MM.1S (cell line): ENCODE results near the gene ZBTB8A.

ENCODE experiments used
- EZH2 ChIP-seq: fragments of 300-600 bp; sonication (generic); optimal IDR thresholded peaks from 2 replicates; pipeline ENCODE3; 2017; ENCODE audit warnings: low read depth, mild to moderate bottlenecking, antibody characterized with exemption, low read length, mixed read lengths
- TF ChIP-seq, protein P1 (sequence below): fragments of 300-600 bp; sonication (generic); IDR thresholded peaks from 2 replicates; pipeline ENCODE4 v1.5.1; 2016; ENCODE audit warnings: antibody characterized with exemption, low read length, mixed read lengths

DNA sequence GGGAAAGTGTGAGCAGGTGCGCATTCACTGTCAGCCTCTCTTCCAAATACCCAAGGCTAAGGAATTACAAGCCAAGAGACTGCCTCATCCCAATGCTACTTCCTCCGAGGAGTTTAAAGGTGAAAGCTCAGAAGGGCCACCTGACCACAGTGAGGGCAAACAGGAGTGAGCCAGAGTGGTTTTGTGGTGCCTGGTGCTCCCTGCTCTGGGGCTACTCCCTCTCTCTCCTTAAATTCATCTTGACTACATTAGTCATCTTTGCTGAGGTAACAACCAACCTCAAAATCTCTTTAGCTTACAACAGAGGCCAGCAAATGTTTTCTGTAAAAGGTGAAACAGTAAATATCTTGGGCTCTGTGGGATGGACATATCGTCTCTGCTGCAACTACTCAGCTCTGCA is 14.2 kb upstream of the ZBTB8A start:
- TF ChIP-seq, protein P1, sequence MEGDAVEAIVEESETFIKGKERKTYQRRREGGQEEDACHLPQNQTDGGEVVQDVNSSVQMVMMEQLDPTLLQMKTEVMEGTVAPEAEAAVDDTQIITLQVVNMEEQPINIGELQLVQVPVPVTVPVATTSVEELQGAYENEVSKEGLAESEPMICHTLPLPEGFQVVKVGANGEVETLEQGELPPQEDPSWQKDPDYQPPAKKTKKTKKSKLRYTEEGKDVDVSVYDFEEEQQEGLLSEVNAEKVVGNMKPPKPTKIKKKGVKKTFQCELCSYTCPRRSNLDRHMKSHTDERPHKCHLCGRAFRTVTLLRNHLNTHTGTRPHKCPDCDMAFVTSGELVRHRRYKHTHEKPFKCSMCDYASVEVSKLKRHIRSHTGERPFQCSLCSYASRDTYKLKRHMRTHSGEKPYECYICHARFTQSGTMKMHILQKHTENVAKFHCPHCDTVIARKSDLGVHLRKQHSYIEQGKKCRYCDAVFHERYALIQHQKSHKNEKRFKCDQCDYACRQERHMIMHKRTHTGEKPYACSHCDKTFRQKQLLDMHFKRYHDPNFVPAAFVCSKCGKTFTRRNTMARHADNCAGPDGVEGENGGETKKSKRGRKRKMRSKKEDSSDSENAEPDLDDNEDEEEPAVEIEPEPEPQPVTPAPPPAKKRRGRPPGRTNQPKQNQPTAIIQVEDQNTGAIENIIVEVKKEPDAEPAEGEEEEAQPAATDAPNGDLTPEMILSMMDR, result no peak
- TF ChIP-seq EZH2, result no peak
